GM12892 (cell line): ENCODE results near the gene EFCAB8.

Source experiments
- POLR2A ChIP-seq: IDR thresholded peaks from 2 replicates; pipeline ENCODE4 v1.6.1; 2011; ENCODE audit warnings: low read depth, low read length, control low read depth
- POLR2AphosphoS5 ChIP-seq: IDR thresholded peaks from 2 replicates; pipeline ENCODE4 v1.6.1; 2011; ENCODE audit warnings: low read depth, low read length, control low read depth
- TAF1 ChIP-seq: IDR thresholded peaks from 2 replicates; pipeline ENCODE4 v1.6.1; 2011; ENCODE audit warnings: low read depth, mild to moderate bottlenecking, control low read depth, low read length, borderline replicate concordance

DNA sequence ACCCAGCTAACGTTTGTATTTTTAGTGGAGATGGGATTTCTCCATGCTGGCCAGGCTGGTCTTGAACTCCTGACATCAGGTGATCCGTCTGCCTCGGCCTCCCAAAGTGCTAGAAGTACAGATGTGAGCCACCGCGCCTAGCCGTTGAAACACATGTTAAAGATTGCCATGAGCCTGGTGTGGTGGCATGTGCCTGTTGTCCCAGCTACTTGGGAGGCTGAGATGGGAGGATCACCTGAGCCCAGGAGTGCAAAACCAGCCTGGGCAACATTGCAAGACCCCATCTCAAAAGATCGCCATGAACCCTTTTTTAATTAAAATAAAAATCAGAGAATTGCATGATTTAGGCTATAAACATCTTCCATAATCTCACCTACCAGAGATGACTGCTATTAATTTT lies 2.7 kb downstream of the EFCAB8 start:
- TF ChIP-seq POLR2AphosphoS5, result no peak
- no peak for TF ChIP-seq POLR2A
- TF ChIP-seq TAF1, result no peak
